ENCODE data around the gene COX20. TPM values are rescaled to one million over a fixed set of nuclear protein-coding genes. Genes with fewer than 3 reads are reported as not detected.

COX20 gene
- total RNA-seq, 1 experiment from 2014 or later, result 40.7 TPM

Other genes with a start within 250 kb of the COX20 start
- 34.1 and 45.8 TPM in 2 replicates for gene DESI2, start 182.5 kb upstream of the COX20 start, total RNA-seq (2021)
- gene HNRNPU, start 28.9 kb downstream of the COX20 start, total RNA-seq (2021), result 291 and 376 TPM in 2 replicates

Measured in PC-9 (cell line).